GM10847 (cell line): ENCODE data around the gene FASN.

Experiments
- POLR2A ChIP-seq: IDR thresholded peaks from 2 replicates; pipeline ENCODE4 v1.6.1; 2011; ENCODE audit not compliant: insufficient read length; ENCODE audit errors: extremely low read depth

The FASN gene

DNA sequence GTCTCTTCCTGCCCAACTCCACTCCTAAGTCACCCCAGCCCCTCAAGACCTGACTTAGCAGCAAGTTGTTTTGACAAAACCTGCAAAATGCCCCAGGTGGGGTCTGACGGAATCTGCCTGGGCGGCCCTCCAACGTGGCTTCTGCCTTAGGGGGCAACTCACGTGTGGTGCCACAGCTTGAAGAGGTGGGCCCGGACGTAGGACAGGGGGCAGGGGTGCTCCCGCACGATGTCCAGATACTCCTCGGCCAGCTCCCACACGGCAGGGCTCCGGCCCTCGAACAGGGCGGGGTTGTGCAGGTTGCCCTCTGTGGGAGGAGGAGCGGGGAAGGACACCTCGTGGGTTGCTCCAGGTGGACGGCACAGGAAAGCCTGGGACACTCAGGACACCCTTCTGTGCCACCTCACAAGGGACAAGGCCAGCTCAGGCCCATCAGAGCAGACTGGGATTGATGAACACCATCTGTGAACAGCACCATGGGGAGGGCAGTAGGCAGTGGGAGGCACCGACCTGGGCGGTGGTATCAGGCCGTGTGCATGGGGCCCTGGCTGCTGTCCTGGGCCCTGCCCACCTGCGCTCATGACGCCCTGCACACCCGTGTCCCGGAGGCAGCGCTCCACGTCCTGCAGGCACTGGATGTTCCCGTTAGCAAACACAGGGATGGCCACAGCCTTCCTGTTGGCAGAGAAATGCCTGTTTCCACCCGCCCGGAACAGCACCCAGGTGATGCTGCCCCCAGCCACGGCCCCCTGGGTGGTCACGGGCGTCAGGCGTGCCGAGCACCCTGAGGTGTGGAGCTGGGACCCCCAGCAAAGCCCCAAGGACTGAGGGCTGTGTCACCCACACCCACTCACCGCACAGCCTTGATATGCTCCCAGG lies 36.8 kb downstream of the FASN start:
- TF ChIP-seq POLR2A: no peak

- TF ChIP-seq POLR2A: no peak
Observed at GRCh38 chr17:82060614-82061013, 37.4 kb downstream of the FASN start.

- no peak for TF ChIP-seq POLR2A
Observed at GRCh38 chr17:82060001-82060380, 38.0 kb downstream of the FASN start.

DNA sequence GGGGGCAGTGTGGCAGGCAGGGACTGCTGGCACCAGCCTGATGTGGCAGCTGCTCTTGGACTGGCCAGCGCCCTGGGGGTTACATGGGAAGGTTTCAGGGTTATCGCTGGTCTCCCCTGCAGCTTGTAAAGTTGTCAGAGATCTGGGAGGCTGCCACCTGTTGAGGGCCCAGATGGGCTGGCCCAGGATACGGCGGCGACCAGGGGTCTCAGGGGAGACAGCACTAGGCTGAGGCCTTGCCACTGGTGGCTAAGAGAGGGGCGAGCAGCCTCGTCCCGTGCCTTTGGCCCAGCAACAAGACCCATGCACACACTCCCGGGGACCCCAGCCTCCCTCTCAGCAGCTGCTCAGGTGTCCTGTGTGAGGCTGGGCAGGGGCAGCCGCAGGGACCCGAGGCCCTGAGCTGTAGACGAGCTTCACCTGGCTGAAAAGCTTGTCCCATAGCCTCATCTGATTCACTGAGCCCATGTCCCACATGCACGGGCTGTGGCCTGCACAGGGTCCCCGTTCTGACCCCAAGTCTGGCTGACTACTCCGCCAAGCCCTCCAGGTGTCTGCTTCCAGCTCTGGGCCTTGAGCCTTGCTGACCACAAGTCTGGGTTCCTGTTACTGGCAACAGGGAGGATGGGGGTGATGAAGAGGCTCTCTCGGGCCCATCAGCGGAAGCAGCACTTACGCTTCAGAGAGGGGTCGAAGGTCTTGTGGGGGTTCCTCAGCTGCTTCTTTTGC lies 38.6 kb downstream of the FASN start:
- no peak for TF ChIP-seq POLR2A

DNA sequence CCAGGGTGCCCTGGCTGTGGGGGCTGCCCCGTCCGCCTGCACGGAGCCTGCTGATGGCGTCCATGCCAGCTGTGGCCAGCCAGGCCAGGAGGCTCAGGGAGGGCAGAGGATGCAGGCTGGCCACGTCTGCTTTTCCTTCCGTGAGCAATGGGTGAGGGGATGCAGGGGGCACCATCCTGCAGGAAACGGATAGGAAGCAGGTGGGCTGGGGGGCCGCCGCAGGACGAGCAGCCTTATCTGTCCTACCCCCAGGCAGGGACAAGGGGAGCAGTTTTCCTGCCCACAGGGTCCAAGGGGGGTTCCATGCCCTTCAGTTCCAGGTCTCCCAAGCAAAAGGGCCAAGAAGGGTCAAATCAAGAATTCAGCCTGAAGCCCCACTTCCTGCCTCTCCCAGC lies 39.2 kb downstream of the FASN start:
- TF ChIP-seq POLR2A: no peak

DNA sequence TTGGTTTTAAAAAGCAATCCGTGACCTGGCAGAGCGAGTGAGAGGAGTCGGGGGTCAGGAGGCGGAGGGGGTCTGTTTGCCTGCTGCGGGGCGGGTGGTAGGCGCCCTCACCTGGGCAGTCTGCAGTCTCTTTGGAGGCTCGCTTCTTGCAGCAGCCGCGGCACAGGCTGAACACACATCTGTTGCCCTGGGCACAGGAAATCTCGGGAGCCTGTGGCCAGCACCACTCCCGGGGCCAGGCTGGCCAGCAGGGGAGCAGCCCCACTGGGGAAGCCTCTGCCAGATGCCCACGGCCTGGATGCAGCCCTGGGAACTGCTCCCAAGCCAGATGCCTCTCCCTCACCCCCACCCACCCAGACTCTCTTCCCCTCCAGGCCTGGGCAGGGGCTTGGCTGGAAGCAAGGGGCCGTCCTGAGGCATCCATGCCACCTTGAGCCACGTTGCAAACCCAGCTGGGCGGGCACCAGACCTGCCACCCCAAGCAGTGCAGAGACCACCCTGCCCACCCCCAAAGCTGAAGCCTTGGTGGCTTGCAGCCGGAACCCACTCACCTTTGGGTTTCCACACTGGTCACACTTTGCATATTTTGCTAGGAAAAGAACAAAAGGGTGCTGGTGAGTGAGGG lies 39.7 kb downstream of the FASN start:
- no peak for TF ChIP-seq POLR2A

- TF ChIP-seq POLR2A: no peak
Observed at GRCh38 chr17:82056729-82057621, 41.1 kb downstream of the FASN start.

DNA sequence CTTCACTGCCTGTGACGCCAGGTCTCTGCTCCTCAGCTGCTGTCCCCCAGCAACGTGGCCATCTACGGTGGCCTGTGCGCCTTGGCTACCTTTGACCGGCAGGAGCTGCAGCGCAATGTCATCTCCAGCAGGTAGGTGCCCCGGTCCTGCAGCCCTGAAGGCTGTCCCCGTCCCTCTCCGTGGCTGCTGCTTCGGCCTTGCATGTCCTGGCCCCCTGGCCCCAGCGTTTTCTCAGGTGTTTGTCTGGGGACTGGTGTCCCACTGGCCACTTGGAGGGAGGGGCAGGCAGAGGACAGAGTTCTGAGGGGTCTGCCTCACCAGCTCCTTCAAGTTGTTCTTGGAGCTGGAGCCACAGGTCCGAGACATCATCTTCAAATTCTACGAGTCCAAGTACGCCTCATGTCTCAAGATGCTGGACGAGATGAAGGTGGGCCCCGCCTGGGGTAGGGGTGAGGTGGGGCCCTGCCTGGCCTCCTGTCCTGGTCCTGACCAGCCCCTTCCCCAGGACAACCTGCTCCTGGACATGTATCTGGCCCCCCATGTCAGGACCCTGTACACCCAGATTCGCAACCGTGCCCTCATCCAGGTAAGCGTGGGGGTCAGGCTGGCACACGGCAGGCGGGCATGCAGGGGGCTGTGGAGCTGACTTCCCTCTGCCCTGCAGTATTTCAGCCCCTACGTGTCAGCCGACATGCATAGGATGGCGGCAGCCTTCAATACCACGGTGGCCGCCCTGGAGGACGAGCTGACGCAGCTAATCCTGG lies 41.9 kb downstream of the FASN start:
- TF ChIP-seq POLR2A: no peak

DNA sequence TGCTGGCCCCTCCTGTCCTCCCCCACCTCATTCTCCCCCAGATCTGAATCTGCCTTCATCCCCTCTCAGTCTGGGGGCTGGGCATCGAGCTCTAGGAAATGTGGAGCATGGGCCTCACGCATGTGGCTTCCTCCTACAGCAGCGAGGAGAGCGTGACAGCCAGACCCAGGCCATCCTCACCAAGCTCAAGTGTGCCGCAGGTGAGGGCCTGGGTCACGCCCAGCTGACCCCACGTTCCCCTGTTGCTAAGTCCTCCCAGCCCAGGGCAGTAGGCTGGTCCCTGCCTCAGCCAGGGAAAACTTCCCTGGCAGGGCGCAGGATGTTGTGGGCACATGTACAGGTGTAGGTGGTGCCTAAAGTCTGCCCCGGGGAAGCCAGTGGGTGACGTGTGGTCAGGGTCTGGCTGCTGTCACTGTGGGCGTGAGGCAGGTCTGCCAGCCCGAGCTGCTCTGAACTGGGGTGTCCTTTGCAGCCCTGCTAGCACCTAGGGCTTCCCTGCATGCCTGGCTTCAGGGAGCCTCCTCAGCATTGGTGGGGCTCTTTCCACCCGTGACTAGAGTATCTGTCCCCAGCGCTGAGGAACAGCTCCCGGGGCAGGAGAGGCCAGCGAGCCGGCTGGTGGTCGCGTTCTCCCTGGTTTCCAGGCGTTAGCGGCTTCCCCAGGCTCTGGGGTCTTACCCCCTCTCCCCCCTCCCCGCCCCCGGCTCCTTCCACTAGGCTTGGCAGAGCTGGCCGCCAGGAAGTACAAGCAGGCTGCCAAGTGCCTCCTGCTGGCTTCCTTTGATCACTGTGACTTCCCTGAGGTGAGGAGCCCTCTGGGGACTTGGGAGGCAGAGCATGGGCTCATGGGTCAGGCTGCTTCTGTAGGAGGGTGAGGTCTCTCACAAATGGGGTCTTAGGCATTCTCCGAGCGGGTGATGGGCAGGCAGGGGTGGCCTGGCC lies 42.7 kb downstream of the FASN start:
- TF ChIP-seq POLR2A: no peak

DNA sequence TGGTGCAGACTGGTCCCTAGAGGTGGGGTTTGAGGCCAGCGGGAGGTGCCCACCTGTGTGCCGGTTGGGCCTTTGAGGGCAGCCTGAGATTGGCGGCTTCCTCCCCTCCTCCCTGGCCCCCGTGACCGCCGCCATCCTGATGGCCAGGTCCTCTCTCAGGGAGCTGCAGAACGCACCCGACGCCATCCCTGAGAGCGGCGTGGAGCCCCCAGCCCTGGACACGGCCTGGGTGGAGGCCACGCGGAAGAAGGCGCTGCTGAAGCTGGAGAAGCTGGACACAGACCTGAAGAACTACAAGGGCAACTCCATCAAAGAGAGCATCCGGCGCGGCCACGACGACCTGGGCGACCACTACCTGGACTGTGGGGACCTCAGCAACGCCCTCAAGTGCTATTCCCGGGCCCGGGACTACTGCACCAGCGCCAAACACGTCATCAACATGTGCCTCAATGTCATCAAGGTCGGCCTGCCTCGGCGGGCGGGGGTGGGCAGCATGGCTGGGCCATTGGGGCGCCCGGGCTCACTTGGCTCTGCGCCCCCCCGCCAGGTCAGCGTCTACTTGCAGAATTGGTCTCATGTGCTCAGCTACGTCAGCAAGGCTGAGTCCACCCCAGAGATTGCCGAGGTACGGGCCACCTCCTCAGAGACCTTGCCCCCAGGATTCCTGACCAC lies 43.5 kb downstream of the FASN start:
- TF ChIP-seq POLR2A: no peak

- TF ChIP-seq POLR2A: no peak
Observed at GRCh38 chr17:82053556-82054263, 44.3 kb downstream of the FASN start.

DNA sequence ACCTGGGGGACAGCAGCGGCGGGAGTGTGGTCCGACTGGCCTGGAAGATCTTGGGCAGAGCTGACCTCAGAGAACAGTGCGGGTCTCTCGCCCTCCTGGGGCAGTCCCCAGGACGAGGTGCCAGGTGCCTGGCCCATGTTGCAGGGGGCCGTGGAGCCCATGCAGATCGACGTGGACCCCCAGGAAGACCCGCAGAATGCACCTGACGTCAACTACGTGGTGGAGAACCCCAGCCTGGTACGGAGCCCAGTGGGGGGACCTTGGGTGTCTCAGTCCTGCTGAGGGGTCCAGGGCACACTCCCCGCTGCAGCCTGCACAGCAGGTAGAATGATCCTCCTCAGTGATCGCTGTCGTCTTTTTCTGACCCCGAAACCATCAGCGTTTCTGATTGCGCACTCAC lies 44.9 kb downstream of the FASN start:
- no peak for TF ChIP-seq POLR2A
